Effector memory CD4-positive, alpha-beta T cell (primary cell): ENCODE measurements around the gene CMSS1.

Source experiments
- DNase-seq, 3 donors: peaks; one replicate each; pipeline ENCODE4 v3.0.0-alpha.2; 2020
- H3K27ac ChIP-seq: 2 replicates; pipeline ENCODE4 v1.7.0; 2013; ENCODE audit warnings: mild to moderate bottlenecking, low read length, moderate library complexity; ENCODE audit not compliant: insufficient read depth, poor library complexity, severe bottlenecking
- H3K27me3 ChIP-seq: replicated peaks from 2 replicates; pipeline ENCODE4 v1.7.0; 2013; ENCODE audit warnings: mild to moderate bottlenecking, low read length; ENCODE audit not compliant: insufficient read depth, control insufficient read depth, poor library complexity, severe bottlenecking
- H3K36me3 ChIP-seq: 2 replicates; pipeline ENCODE4 v1.7.0; 2013; ENCODE audit warnings: mild to moderate bottlenecking, low read length, moderate library complexity; ENCODE audit not compliant: control insufficient read depth, insufficient read depth
- H3K4me1 ChIP-seq: 2 replicates; pipeline ENCODE4 v1.7.0; 2013; ENCODE audit warnings: low read length, mild to moderate bottlenecking; ENCODE audit not compliant: control insufficient read depth, insufficient read depth, poor library complexity, severe bottlenecking
- H3K4me3 ChIP-seq: 2 replicates; pipeline ENCODE4 v1.7.0; 2013; ENCODE audit warnings: low read length, low read depth, mild to moderate bottlenecking; ENCODE audit not compliant: insufficient read depth, poor library complexity, severe bottlenecking
- H3K9me3 ChIP-seq: 2 replicates; pipeline ENCODE4 v1.7.0; 2013; ENCODE audit warnings: mild to moderate bottlenecking, low read length, moderate library complexity; ENCODE audit not compliant: control insufficient read depth

CMSS1 gene

GRCh38 chr3:100057716-100058575 lies 240.3 kb downstream of the CMSS1 start:
- Histone ChIP-seq H3K27ac (no peak overlapping the region), H3K4me1 (no peaks in the 10 kb centered on the region), H3K9me3 (no peaks in the 10 kb centered on the region), H3K36me3 (no peaks in the 10 kb centered on the region), H3K4me3 (no peak overlapping the region), H3K27me3 (no peaks in the 10 kb centered on the region)
- no peak for DNase-seq

GRCh38 chr3:100059472-100059871 lies 241.8 kb downstream of the CMSS1 start:
- Histone ChIP-seq H3K27ac (no peak overlapping the region), H3K9me3 (no peaks in the 10 kb centered on the region), H3K27me3 (no peaks in the 10 kb centered on the region), H3K4me1 (no peaks in the 10 kb centered on the region), H3K4me3 (no peak overlapping the region), H3K36me3 (no peaks in the 10 kb centered on the region)
- no peak for DNase-seq

- Histone ChIP-seq H3K4me3 (no peak overlapping the region), H3K27me3 (no peaks in the 10 kb centered on the region), H3K4me1 (no peaks in the 10 kb centered on the region), H3K9me3 (no peaks in the 10 kb centered on the region), H3K36me3 (no peaks in the 10 kb centered on the region), H3K27ac (no peak overlapping the region)
- DNase-seq: no peak
Measured at GRCh38 chr3:100060685-100061484, 243.2 kb downstream of the CMSS1 start.

- Histone ChIP-seq H3K27me3 (no peaks in the 10 kb centered on the region), H3K36me3 (no peaks in the 10 kb centered on the region), H3K4me3 (no peak overlapping the region), H3K4me1 (no peaks in the 10 kb centered on the region), H3K27ac (no peak overlapping the region), H3K9me3 (no peaks in the 10 kb centered on the region)
- DNase-seq: no peak
Measured at GRCh38 chr3:100062665-100063064, 245.0 kb downstream of the CMSS1 start.

DNA sequence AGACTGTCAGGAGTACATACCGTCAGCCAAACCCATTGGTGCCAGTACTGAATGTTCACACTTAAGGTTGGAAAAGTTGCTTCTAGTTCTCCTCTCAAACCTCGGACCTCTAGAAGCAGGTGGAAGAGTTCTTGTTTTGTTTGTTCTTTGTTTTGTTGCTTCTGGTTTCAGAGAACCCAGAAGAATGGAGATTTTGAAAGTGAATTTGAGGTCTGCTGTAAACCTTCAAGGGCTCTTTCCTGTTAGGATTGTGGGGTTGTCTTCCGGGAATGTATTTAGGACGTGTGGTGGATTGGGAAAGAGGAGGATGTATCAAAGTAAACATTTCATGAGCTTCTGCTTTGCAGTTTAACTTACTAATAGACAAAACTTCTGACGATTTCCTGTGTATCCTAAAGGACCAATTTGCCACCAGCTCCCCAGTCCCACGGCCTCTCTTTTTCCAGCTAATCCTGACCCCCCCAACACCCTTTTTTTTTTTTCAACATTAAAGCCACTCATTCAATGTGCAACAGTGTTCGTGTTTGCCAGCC lies 246.3 kb downstream of the CMSS1 start:
- H3K4me3 ChIP-seq: no peak overlapping the region
- no peaks in the 10 kb centered on the region for H3K9me3 ChIP-seq
- no peak for DNase-seq
- H3K36me3 ChIP-seq: no peaks in the 10 kb centered on the region
- no peaks in the 10 kb centered on the region for H3K27me3 ChIP-seq
- H3K4me1 ChIP-seq: no peaks in the 10 kb centered on the region
- no peak overlapping the region for H3K27ac ChIP-seq

- no peaks in the 10 kb centered on the region for H3K9me3 ChIP-seq
Measured at GRCh38 chr3:100067589-100067988, 249.9 kb downstream of the CMSS1 start.

GRCh38 chr3:100068826-100069225 lies 251.2 kb downstream of the CMSS1 start:
- no peak overlapping the region for H3K27ac ChIP-seq
- DNase-seq: peak; percentile 28 to 57 (median 47)
- no peaks in the 10 kb centered on the region for H3K36me3 ChIP-seq
- H3K4me3 ChIP-seq: no peak overlapping the region
- H3K27me3 ChIP-seq: no peaks in the 10 kb centered on the region
- peaks cover 9% of the 10 kb centered on the region for H3K4me1 ChIP-seq
- H3K9me3 ChIP-seq: no peaks in the 10 kb centered on the region

More at GRCh38 chr3:100067589-100067988, 249.9 kb downstream of the CMSS1 start:
- Histone ChIP-seq H3K4me3 (no peak overlapping the region), H3K27ac (no peak overlapping the region), H3K27me3 (no peaks in the 10 kb centered on the region), H3K36me3 (no peaks in the 10 kb centered on the region), H3K4me1 (no peaks in the 10 kb centered on the region)
- no peak for DNase-seq

DNA sequence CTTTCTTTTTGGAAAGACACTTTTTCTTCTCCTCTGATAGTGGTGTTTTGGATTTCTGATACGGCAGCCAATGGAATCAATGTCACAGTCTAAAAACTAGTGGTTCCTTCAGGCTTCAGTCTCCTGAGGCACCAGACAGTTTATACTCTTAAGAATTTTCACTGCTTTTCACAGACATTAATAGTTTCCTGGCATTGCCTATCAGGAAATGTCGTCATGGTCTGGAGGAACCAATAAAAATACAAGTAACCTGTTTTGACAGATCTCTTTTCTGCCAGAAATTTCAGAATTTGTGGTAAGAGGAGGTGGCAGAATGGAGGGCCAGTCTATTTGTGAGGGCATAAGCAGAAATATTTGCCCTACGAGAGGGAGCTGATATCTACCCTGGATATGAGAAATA lies 251.8 kb downstream of the CMSS1 start:
- no peaks in the 10 kb centered on the region for H3K9me3 ChIP-seq
- no peaks in the 10 kb centered on the region for H3K36me3 ChIP-seq
- peaks cover 14% of the 10 kb centered on the region for H3K4me1 ChIP-seq
- no peaks in the 10 kb centered on the region for H3K27me3 ChIP-seq
- no peak overlapping the region for H3K4me3 ChIP-seq
- no peak overlapping the region for H3K27ac ChIP-seq
- no peak for DNase-seq

GRCh38 chr3:100072326-100073048 lies 254.8 kb downstream of the CMSS1 start:
- no peak for DNase-seq
- H3K4me3 ChIP-seq: no peak overlapping the region

More at GRCh38 chr3:100072326-100073048, 254.8 kb downstream of the CMSS1 start:
- Histone ChIP-seq H3K27ac (no peak overlapping the region), H3K36me3 (no peaks in the 10 kb centered on the region), H3K9me3 (no peaks in the 10 kb centered on the region), H3K4me1 (peaks cover 14% of the 10 kb centered on the region), H3K27me3 (no peaks in the 10 kb centered on the region)
